GM04503 (cell line): Measurements from ENCODE around the gene DHPS.
A peak's percentile ranks its signal among the peaks of the same experiment; 100 is the strongest.

ENCODE experiments used
- DNase-seq: peaks from one replicate; pipeline ENCODE4 v3.0.0-alpha.2; 2012; ENCODE audit warnings: low read depth

The DHPS gene

DNA sequence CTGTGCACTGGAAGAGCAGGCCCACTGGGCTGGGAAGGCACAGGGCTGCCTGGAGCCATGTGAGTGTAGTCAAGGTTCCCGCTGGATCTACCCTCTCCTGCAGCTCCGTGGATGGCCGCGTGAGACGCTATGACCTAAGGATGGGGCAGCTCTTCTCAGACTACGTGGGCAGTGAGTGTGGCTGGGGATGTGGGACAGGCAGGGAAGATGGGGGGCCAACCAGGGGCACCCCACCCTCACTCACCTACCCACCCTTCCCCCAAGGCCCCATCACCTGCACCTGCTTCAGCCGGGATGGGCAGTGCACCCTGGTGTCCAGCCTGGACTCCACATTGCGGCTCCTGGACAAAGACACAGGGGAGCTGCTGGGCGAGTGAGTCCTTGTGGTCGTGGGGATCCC lies 8.9 kb downstream of the DHPS start:
- DNase-seq, result no peak

DNA sequence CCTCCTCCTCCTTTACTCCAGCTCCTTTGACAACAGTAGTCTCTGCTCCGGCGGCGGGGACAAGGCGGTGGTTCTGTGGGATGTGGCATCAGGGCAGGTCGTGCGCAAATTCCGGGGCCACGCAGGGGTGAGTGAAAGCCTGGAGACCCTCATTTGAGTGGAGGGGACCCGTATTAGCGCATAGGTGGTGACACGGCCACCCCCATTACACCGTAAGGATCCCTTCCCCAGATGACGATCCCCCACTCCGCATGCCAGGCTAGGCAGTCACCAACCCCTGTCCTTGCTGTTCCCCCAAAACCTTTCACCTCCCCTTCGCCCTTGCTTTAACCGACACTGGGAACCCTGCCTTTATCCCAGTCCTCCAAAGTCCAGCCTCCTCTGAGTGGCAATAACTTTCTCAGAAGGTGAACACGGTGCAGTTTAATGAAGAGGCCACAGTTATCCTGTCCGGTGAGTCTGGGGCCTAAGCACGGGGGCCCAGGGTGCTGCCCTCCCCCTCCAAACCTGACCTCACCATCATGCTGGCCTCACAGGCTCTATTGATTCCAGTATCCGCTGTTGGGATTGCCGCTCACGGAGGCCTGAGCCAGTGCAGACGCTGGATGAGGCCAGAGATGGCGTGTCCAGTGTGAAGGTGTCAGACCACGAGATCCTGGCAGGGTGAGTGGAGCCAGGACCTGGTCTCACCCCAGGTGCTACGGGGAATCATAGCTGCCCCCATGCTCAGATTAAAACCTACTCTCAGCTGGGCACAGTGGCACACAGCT lies 11.3 kb downstream of the DHPS start:
- no peak for DNase-seq

DNA sequence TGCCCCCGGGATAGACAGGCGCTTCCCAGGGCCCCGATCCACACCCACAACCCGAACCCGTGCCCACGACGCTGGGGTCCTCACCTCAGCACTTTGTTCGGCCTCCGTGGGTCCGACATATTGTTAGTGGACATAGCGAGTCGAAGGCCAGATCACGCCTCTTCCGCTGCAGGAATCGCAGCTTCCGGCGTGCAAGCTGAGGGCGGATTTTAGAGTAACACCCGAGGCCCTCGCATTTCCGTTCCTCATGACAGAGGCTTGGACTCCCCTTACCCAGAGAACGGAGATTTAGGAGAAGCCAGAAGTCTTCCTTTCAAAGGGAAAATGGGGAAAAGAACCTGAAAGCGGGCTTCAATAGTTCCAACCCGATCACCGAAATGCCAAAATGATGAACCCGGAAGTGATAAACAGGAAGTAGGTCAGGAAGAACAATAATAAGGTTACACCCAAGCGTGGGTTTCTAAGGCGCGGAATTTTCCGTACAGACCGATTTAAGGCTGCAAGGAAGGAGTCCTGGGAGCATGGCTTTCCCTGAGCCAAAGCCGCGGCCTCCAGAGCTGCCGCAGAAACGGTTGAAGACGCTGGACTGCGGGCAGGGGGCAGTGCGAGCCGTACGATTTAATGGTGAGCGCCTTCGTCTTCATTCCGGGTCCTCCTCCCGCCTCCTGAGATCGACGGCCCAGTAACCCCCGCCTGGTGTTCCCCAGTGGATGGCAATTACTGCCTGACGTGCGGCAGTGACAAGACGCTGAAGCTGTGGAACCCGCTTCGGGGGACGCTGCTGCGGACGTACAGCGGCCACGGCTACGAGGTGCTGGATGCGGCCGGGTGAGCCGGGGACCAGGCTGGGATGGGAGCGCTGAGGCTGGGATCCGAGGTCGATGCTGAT lies 12.2 kb downstream of the DHPS start:
- peak; percentile 58 for DNase-seq

DNA sequence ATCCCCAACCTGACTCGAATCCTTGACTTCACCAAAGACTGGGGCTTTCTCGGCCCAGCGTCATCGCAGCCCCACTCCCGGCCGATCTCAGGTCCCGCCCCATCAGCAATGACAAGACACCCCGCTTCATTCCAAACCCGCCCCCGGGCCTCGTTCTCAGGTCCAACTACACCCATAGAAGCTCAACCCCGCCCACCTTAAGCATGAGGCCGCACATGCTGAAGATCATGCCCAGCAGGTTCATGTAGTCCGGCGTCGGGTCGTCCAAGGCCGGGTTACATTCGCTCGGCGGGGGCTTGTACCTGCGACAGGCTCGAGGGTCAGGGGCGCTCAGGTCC lies 12.8 kb downstream of the DHPS start:
- no peak for DNase-seq

DNA sequence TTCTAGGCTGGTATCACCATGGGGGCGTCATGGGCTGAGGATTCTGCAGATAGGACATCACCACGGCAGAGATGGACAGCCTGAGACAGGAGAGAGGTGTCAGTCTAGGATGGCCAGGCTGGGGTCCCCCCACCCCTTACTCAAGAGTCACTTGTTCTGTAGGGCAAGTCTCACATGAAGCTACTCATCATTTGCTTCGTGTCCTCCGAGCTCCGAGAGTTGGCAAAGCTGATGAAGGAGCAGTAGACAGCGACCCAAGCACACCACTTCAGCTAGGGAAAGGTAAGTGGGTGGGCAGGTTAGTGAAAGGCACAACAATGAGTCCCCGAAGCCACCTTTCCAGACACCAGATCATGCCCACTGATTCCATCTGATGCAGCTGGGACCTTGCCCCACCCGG lies 13.3 kb downstream of the DHPS start:
- DNase-seq, result no peak

DNA sequence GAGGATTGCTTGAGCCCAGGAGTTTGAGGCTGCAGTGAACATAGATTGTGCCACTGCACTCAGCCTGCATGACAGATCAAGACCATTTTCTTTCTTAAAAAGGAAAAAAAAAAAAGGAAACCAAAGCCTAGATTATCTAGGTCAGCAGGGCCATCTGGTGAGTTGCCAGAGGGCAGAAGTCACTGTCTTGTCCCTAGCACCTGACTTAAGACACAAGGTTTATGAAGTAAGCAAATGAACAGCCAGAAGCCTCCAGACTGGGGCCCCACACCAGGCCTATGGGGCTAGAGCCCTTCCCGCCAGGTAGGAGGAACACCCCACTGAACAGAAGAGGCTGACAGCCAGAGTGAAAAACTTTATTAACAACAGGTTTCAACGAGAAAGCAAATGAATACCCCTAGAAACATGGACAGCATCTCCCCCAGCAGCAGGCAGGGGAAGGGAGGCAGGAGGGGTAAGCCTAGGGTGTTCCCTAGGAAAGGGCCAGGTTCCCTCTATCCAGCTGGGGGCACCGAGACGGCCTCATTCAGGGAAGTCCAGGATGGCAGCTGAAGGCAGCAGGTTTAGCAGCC lies 13.9 kb downstream of the DHPS start:
- no peak for DNase-seq

DNA sequence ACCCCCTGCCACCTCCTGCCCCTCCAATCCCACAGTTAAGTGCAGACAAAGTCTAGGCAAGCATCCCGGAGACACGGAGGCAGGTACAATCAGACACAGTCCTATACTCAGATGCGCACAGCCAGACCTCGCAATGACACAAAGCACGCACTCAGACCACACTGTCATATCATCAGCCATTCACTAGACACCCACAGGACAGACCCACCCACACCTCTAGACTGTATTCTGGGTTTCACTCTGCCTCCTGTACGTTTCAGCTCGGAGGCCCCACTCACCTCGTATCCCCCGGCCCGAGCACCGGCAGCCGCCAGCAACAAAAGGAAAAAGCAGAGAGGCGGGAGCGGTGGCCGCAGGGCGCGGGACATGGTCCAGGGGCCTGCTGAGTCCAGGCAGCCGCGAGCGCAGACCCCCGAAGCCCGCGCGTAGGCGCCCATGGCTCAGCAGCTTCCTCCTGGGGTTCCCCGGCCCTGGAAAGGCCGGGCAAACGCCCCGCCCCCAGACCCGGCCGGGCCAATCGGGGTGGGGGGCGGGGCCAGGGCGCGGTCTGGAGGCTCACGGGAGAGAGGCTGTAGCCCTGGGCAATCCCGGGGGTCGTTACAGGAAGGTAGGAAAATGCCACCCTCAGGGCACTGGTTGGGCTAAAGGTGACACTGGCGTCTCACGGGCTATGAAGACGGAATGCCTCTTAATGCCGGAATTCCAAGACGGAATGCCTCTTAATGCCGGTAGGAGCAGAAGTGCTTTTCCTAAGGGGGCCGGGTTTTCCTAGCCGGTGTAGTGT lies 15.2 kb downstream of the DHPS start, which contains the start of the genes MAN2B1 and WDR83:
TSS of gene MAN2B1 (minus strand) at position 478 of the 784 bp plus-strand sequence. CDS start at position 437, 41 bp downstream.
TSS of gene WDR83 (plus strand) at position 543 of the 784 bp plus-strand sequence. CDS start 2,984 bp downstream, outside the sequence.
- no peak for DNase-seq

DNA sequence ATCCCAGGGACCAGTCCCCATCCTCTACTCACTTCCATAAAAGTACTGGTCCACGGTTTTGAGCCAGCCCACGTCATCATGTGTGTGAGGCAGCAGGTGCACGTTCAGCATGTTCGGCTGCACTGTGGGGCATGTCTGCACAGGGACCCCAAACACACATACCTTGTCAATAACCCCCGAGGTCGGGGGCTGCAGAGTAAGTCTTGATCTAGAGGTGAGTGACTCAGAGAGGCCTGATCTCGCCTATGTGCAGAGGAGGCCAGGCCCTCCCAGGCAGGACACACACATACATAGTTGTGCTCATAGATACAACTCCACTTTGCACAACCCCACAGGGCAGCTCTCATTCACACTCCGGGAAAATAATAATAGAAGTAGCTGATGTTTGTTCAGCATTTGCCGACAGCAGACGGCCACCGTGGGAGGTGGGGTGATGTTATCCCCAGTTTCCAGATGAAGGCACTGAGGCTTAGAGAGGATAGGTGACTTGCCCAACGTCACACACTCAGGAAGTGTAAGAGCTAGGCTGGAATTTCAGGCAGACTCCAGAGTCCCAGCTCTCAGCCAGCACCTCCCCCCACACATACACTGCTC lies 15.9 kb downstream of the DHPS start:
- no peak for DNase-seq

DNA sequence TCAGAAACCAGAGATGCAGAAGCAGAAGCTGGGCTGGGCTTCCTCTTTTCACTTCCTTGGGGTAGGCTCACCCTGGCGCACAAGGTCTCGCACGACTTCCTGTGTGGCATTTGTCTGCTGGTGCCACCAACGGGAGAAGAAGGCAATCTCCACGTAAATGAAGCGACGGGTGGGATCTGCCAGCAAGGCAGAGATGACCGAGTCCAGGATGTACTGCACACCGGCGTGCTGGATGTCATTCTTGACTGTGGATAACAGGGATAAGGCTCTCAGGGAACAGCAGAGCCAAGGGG lies 16.5 kb downstream of the DHPS start:
- DNase-seq, result no peak

DNA sequence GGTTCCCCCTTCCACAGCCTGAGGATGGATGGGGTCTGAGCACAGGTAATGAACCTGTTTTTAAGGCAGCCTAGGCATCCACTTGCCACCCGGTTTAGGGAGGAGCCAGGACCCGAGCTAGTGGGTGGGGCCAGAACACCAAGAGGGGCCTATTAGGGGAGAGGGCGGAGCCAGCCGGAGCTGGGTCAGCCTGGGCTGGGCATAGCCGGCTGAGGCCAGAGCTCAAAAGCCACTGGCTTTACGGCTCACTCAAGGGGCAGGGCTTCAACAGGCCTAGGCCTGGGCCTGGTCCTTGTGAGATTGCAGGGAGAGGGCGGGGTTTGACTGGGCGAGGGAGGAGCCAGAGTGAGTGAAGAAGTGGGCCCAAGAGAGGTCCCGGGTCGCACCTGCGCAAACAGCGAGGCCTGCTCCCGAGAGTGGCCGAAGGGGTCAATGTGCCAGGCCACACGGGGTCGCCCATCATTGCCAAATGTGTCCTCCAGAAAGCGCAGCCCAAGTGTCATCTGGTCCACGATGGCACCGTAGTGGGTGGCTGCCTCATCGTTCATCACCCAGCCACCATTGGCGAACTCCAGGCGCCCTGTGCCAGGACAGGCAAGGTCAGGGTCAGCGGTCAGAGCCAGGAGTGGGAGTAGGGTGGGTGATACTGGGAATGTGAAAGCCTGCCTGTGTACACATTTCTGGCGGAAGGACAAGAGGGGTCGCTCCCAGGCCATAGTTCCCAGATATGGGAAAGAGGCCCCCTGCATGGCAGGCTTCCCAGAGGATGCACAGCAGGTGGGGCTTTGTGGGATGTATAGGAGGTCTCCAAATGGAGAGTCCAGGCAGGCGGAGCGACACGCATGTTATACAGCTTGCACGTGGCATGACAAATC lies 17.0 kb downstream of the DHPS start:
- DNase-seq, result no peak

DNA sequence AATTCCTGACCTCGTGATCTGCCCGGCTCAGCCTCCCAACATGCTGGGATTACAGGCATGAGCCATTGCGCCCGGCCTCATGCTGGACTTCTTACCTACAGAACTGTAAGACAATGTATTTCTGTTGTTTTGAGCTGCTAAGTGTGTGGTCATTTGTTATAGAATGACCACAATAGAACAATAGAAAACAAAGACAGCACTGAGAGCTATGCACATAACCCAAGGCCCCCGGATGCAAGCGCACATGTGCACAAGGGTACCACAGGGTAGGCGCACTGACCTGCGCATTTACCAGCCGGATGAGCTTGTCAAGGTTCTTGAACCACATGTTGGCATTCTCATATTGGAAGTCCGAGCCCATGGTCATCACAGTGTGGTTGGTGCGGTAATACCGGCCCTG lies 20.7 kb downstream of the DHPS start:
- no peak for DNase-seq

DNA sequence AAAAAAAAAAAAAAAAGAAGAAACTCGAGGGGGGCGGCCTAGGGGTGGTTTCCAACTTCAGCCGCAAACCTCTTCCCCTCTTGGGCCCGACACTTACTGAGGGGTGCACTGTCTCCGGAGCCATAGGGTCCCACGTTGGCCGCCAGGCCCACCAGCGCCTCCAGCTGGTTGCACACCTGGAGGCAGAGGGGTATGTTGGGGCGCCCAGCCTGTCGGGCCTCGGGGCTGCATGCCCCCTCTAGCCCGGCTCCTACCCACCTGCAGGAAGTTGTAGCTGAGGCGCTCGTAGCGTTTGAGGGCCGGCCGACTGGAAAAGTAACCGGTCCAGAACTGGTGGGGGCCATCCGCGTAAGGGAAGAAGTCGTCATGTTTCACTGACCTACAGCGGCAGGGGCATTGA lies 23.7 kb downstream of the DHPS start:
- no peak for DNase-seq

DNA sequence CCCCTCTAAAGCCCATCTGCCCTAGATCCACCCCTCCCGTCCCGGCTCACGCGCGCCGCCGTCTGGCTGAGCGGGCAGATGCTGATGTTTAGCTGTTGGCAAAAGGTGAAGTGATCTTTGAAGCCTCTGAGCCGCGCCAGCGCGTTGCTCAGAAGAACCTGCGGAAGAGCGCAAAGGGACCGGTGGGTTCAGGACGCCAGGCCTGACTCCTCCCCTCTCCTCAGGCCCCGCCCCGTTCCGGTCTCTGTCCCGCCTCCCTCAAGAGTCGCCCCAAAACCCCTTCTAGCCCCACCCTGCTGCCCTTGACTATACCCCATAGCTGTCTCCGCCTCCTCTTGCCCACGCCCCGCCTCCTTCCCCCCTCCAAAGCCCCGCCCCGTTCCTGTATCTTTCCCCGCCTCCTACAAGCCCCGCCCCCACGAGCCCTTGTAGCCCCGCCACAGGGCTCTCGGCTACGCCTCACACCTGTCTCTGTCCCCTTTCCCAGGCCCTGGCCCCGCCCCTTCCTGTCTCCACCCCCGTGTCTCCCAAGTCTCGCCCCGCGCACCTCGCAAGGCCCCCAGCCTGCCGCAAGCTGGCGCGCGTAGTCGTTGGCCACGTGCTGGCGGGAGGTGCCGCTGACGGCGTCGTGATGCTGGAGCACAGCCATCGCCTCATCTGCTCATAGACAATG lies 24.6 kb downstream of the DHPS start:
- no peak for DNase-seq

DNA sequence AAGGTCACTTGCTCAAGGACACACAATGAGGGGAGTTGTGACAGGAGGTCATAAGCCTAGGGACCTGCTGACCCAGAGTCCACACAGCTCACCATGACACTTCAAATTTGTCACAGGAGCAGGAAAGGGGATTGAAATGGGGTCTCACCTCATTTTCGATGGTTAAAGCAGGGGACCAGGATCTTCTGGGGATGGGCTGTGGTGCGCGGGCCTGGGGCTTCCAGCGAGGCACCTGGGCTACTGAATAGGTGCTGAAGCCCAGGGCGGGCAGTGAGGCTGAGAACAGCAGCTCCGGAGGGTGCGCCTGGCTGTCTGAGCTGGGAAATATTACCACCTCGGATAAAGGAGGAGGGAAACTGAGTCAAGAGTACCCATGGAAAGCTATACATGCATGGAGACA lies 26.1 kb downstream of the DHPS start:
- no peak for DNase-seq

DNA sequence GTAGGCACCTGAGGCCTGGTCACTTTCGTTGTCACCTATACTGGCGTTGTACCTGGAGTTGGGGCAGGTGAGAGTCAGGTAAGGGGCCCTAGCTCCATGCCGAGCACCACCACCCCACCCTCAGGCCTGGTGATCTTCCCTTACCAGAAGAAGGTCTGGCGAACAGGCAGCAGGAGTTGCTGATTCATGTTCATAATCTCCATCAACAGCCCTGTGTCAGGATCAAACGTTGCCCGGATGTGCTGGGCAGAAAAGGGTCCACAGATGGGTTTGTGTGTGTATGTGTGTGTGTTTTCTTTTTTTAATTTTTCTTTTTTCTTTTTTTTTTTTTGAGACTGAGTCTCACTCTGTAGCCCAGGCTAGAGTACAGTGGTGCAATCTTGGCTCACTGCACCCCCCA lies 29.5 kb downstream of the DHPS start:
- DNase-seq, result no peak

DNA sequence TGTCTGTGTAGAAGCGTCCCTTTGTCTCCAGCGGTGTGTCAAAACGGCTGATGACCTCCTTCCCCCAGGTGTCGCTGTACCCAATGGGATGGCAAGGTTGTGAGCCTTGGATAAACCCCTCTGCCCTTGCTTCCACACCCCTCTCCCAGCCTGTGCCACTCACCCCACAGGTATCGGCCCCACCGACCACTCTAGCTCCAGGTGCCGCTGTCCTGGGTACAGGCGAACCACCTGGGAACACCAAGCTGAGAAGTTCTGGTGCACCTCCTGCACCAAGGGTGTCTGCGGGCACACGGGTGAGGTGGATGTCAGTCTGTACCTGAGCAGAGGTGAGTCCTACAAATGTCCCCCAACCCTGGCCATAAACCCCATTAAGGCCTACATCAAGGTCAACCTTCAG lies 31.7 kb downstream of the DHPS start:
- DNase-seq, result no peak

DNA sequence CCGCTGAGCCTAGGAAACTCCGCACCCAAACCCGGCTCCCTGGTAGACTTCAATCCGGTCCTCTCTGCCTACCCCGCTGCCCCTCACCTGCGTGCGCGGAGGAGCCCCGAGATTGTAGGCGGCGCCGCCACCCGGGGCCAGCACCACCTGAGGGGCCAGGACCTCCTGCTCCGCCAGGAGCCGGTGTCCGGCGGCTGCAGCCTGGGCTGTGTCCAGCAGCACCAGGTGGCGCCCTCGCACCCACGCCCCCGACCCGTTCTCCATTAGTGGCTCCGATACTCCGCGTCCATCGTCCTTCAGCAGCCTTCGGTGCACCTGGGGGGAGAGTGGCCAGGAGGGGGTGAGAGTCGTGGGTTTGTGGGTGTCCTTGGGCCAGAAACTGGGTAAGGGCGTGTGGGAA lies 33.6 kb downstream of the DHPS start:
- no peak for DNase-seq

DNA sequence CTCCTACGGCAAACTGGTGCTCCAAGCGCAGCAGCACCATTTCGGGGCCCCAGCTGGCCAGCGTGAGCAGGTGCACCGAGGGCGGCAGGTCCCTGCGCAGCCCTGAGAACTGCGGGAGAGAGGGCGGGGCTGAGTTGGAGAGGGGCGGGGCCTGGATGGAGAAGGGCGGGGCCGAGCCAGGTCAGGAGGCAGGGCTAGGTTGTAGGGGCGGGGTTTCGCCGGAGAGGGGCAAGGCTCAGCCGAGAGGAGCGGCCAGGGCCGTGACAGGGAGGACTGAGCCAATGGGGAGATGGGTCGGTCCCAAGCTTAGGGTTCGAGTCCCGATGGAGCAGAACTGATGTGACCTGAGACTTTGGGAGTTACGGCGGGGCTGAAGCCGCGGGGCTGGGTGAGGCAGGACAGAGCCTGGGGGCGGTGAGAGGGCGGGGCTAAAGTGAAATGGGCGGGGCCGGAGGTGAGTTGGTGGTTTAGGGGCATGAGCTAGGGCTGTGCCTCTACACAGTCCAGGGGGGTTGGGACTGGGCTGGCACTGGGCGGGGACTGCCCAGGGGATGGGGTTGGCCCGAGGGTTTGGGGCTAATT lies 34.1 kb downstream of the DHPS start:
- DNase-seq, result no peak

DNA sequence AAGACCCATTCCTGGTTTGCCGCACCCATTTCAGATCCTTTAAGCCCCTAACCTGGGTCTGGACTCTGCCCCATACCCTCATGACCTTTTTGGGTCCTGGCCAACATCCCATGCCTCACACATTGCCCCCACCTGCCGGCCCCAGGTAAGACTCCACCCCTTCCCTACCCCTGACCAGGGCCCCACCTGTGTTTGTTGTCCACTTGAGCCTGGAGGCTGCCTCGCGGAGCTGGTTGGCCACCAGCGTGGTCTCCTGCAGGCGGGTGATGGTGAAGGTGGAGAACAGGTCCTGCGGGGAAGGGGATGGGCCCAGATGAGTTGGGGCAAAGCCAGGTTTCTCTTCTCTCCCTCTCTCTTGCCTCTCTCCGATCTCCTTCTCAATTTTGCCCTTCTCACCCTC lies 34.6 kb downstream of the DHPS start:
- DNase-seq, result no peak

DNA sequence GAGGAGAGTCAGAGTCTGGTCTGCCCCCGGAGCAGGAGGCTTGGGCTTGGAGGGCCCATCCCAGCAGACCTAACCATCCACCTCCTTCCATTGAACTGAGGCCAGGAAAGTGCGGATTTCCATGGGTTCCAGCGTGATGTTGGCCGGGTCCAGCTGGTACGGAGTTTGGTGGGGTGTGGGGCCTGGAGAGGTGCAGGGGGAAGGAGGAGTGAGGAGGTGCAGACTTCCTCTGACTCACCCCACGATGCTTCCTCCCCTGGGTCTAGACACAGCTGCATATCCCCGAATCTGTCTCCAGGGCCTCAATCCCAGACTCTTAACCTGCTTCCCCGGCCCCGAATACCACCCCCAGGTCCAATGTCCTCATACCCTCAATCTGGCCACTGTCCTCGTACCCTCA lies 35.1 kb downstream of the DHPS start:
- no peak for DNase-seq
